OCI-LY3 (cell line): ENCODE measurements around the gene CTSW.

Source experiments
- H2AFZ ChIP-seq: fragments of 200-600, 300-600 bp; shearing (Covaris generic); 2 replicates; pipeline ENCODE4 v1.6.0; 2014; ENCODE audit warnings: antibody characterized with exemption, low read depth, low read length
- H3K27ac ChIP-seq: fragments of 200-600, 300-600 bp; sonication (generic); 2 replicates; pipeline ENCODE4 v1.5.1; 2014; ENCODE audit warnings: mild to moderate bottlenecking, low read length, moderate library complexity, mixed read lengths
- H3K27me3 ChIP-seq: fragments of 200-600, 300-600 bp; sonication (generic); 2 replicates; pipeline ENCODE4 v1.6.1; 2014; ENCODE audit warnings: low read depth, low read length, mixed read lengths
- H3K36me3 ChIP-seq: fragments of 200-600, 300-600 bp; sonication (generic); replicated peaks from 2 replicates; pipeline ENCODE3; 2014; ENCODE audit warnings: low read depth, low read length, mixed read lengths
- H3K4me1 ChIP-seq: fragments of 300-600, 200-600 bp; sonication (generic); 2 replicates; pipeline ENCODE4 v1.6.1; 2014; ENCODE audit warnings: low read length, mixed read lengths
- H3K4me2 ChIP-seq: fragments of 200-600, 300-600 bp; sonication (generic); 2 replicates; pipeline ENCODE4 v1.6.1; 2014; ENCODE audit warnings: low read length, mixed read lengths
- H3K4me3 ChIP-seq: fragments of 300-600, 200-600 bp; sonication (generic); 2 replicates; pipeline ENCODE4 v1.5.1; 2014; ENCODE audit warnings: antibody characterized with exemption, mild to moderate bottlenecking, low read length, moderate library complexity
- H3K79me2 ChIP-seq: fragments of 300-600, 200-600 bp; shearing (Covaris generic); 2 replicates; pipeline ENCODE4 v1.6.1; 2014; ENCODE audit warnings: mild to moderate bottlenecking, low read length, mixed read lengths
- H3K9ac ChIP-seq: fragments of 300-600, 200-600 bp; shearing (Covaris generic); 2 replicates; pipeline ENCODE4 v1.6.0; 2014; ENCODE audit warnings: mild to moderate bottlenecking, low read length, moderate library complexity
- H3K9me3 ChIP-seq: fragments of 200-600, 300-600 bp; shearing (Covaris generic); 2 replicates; pipeline ENCODE4 v1.6.1; 2014; ENCODE audit warnings: low read length, mixed read lengths; ENCODE audit not compliant: insufficient read depth
- H4K20me1 ChIP-seq: fragments of 200-600, 300-600 bp; sonication (generic); 2 replicates; pipeline ENCODE4 v1.6.1; 2016; ENCODE audit warnings: low read length, mixed read lengths; ENCODE audit not compliant: insufficient read depth
- EZH2phosphoT487 ChIP-seq: fragments of 200-600 bp; shearing (Covaris generic); IDR thresholded peaks from 2 replicates; pipeline ENCODE4 v1.6.1; 2018; ENCODE audit warnings: antibody characterized with exemption, mixed run types, low read depth
- TF ChIP-seq, protein P1 (sequence below): fragments of 200-600, 300-600 bp; sonication (generic); IDR thresholded peaks from 2 replicates; pipeline ENCODE4 v1.5.1; 2014; ENCODE audit warnings: antibody characterized with exemption, low read length, low read depth

Gene CTSW

DNA sequence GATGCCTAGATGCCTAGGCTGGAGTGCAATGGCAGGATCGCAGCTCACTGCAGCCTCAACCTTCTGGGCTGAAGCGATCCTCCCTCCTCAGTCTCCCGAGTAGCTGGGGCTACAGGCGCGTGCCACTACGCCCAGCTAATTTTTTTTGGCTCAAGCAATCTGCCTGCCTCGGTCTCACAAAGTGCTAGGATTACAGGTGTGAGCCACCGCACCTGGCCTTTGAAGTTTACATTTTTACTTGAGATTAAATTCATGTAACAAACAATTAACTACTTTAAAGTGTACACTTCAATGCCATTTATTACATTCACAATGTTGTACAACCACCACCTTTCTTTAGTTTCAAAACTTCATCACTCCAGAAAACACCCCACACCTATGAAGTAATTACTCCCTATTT, 24.1 kb downstream of the CTSW start:
- Histone ChIP-seq H3K27ac (no peak overlapping the region), H3K79me2 (no peaks in the 10 kb centered on the region), H3K4me1 (no peaks in the 10 kb centered on the region), H3K36me3 (no peaks in the 10 kb centered on the region), H3K9ac (no peak overlapping the region), H3K27me3 (peaks cover 40% of the 10 kb centered on the region), H3K4me2 (no peak overlapping the region), H4K20me1 (no peaks in the 10 kb centered on the region), H2AFZ (no peak overlapping the region), H3K4me3 (no peak overlapping the region), H3K9me3 (no peaks in the 10 kb centered on the region)
- no peak for TF ChIP-seq EZH2phosphoT487
- TF ChIP-seq, protein P1, sequence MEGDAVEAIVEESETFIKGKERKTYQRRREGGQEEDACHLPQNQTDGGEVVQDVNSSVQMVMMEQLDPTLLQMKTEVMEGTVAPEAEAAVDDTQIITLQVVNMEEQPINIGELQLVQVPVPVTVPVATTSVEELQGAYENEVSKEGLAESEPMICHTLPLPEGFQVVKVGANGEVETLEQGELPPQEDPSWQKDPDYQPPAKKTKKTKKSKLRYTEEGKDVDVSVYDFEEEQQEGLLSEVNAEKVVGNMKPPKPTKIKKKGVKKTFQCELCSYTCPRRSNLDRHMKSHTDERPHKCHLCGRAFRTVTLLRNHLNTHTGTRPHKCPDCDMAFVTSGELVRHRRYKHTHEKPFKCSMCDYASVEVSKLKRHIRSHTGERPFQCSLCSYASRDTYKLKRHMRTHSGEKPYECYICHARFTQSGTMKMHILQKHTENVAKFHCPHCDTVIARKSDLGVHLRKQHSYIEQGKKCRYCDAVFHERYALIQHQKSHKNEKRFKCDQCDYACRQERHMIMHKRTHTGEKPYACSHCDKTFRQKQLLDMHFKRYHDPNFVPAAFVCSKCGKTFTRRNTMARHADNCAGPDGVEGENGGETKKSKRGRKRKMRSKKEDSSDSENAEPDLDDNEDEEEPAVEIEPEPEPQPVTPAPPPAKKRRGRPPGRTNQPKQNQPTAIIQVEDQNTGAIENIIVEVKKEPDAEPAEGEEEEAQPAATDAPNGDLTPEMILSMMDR: no peak

DNA sequence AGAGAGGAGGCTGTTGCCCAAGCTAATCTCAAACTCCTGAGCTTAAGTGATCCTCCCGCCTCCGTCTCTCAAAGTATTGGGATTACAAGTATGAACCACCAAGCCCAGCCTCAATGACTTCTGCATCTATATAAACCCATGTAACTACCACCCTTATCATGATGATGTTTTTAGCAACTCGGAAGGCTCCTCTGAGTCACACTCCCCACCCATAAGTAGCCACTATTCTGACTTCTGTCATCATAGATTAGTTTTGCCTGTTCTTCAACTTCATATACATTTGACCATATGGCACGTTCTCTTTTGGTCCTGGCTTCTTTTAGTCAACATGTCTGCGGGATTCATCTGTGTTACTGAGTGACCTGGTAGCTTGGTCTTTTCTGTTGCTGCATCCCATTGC, 27.0 kb downstream of the CTSW start:
- no peak overlapping the region for H3K27ac ChIP-seq

DNA sequence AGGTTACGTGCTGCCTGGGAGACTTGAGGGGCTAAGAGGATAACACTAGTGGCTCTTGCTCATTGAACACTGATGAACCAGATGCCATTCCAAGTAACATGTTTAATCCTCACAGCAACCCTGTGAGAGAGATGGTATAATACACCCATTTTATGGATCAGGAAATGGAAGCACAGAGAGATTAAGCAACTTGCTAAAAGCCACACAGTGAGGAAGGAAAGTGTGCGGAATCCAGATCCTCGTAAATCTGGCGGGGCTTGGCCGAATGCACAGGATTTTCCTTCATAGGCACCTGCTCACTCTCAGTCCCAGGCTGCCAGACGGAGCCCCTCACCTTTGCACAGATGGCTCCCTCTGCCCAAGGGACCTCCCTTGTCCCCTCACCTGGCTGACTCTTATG, 28.2 kb downstream of the CTSW start:
- no peaks in the 10 kb centered on the region for H3K79me2 ChIP-seq
- no peaks in the 10 kb centered on the region for H3K36me3 ChIP-seq
- H2AFZ ChIP-seq: no peak overlapping the region
- H4K20me1 ChIP-seq: no peaks in the 10 kb centered on the region
- H3K27ac ChIP-seq: no peak overlapping the region
- peaks cover 19% of the 10 kb centered on the region for H3K4me1 ChIP-seq
- H3K4me2 ChIP-seq: no peak overlapping the region
- no peaks in the 10 kb centered on the region for H3K9me3 ChIP-seq
- no peak overlapping the region for H3K4me3 ChIP-seq
- TF ChIP-seq, protein P1: no peak
- TF ChIP-seq EZH2phosphoT487: no peak
- H3K27me3 ChIP-seq: peaks cover 33% of the 10 kb centered on the region
- no peak overlapping the region for H3K9ac ChIP-seq

More for the DNA sequence above, 27.0 kb downstream of the CTSW start:
- Histone ChIP-seq H3K4me3 (no peak overlapping the region), H3K9ac (no peak overlapping the region), H4K20me1 (no peaks in the 10 kb centered on the region), H3K36me3 (no peaks in the 10 kb centered on the region), H3K4me1 (peaks cover 6% of the 10 kb centered on the region), H3K9me3 (no peaks in the 10 kb centered on the region), H3K27me3 (peaks cover 39% of the 10 kb centered on the region), H3K4me2 (no peak overlapping the region), H2AFZ (no peak overlapping the region), H3K79me2 (no peaks in the 10 kb centered on the region)
- no peak for TF ChIP-seq EZH2phosphoT487
- TF ChIP-seq, protein P1: no peak

DNA sequence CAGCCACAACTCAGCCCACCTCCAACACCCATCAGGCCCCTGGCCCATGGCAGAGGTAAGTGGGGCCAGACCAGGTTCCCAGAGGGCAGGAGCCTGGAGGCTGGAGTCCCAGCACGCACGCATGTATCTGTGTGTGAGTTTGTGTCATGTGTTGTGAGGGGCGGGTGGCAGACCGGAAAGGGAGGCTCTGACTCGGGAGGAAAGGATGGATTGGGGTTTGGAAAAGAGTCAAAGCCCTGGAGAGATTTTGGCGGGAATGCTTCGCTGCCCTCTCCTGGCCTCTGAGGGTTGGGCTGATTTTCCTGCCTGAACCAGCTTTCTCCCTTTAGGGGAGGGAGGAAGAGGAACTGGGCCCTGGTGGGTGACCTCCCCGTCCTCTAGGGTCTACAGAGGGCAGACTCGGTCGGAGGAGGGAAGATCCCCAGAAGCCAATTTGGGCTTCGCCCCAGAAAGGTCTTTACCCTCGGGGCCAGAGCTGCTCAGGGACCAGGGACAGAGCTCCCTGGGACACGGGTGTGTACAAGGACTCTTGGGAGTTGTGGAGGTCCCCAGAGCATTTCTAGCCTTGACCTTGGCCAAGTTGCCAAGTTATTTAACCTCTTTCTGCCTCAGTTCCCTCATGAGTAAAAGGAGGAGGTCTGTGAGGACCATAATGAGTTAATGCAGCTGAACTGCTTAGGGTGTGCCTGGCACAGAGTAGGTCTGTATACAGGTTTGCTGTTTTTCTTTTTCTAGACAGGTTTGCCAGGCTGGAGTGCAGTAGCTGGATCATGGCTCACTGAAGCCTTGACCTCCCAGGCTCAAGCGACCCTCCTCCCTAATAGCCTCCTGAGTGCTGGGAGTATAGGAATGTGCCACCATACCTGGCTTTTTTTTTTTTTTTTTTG, 32.3 kb downstream of the CTSW start:
- Histone ChIP-seq H3K9me3 (no peaks in the 10 kb centered on the region), H3K4me1 (peaks cover 25% of the 10 kb centered on the region), H2AFZ (peak overlapping the region; percentile 13; the same call in 1 of the 2 replicates), H3K4me2 (peak overlapping the region; percentile 34), H3K27me3 (peaks cover 20% of the 10 kb centered on the region), H4K20me1 (no peaks in the 10 kb centered on the region), H3K9ac (peak overlapping the region; percentile 5; the same call in 1 of the 2 replicates), H3K79me2 (no peaks in the 10 kb centered on the region), H3K4me3 (no peak overlapping the region), H3K27ac (no peak overlapping the region), H3K36me3 (no peaks in the 10 kb centered on the region)
- TF ChIP-seq EZH2phosphoT487: no peak
- TF ChIP-seq, protein P1: peak; percentile 56
